ENCODE data around the gene CPXM2. TPM values are rescaled to one million over a fixed set of nuclear protein-coding genes. Genes with fewer than 3 reads are reported as not detected.
A peak's percentile ranks its signal among the peaks of the same experiment; 100 is the strongest.

CPXM2 gene
- polyA plus RNA-seq, 1 donor from 2014 or later: not detected

DNA sequence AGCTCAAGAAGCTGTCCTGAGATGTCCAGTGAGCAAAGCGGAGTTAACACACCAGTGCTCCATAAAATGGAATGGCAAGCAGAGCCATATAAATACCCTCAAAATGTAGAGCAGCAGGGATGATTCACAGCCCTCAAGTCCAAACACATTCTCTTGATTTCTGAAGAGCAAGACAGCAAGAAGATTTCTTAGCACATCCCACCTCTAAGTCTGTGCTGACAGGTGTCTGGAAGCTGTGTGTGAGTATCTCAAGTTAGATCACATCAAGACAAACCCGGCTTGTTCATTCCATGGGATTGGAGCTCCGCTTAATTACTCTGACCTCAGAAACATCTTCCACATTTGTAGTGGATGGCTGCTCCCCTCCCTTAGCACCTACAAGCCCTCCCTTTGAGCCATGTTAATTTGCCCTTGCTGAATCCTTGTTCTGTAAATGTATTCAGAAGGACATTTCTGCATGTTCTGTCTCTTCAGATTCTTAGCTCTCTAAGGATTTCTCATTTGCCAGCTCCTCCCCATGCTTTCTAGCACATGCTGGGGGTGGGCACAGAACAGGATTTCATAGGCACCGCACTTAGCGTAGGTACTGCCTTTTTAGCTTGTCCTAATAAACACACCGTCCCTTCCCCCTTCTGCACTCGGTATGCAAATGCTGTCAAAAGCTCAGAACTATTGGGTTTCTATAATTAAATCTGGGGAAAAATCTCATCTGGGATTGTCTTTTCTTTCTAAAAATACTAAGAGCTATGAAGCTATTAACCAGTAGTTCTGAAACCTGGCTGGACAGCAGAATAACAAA lies 112.7 kb downstream of the CPXM2 start:
- H3K4me3 Mint-ChIP-seq: no peak overlapping the region
- no peaks in the 10 kb centered on the region for H3K9me3 Mint-ChIP-seq
- no peaks in the 10 kb centered on the region for H3K4me1 Mint-ChIP-seq
- no peak overlapping the region for H3K27ac Mint-ChIP-seq
- peaks cover 17% of the 10 kb centered on the region for H3K27me3 Mint-ChIP-seq
- H3K36me3 Mint-ChIP-seq: no peaks in the 10 kb centered on the region

DNA sequence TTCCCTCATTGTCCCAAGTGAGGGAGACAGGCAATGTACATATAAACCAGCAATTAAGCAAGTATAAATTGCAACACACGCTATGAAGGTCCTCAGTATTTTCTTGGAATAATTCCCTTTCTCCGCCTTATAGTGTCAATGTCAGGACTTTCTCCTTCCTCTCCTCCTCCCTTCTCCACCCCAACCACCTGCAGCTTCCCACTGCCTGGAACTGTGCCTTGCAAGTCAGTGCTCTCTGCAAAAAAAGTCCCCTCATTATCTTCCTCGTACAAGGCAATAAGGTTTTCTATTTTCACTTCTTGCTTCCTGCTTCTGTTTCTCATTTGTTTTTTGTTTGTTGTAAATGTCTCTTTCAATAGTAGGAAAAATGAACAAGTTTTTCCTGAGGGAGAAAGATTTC lies 113.7 kb downstream of the CPXM2 start:
- Mint-ChIP-seq H3K36me3 (peaks cover under 1% of the 10 kb centered on the region), H3K27ac (no peak overlapping the region), H3K4me3 (no peak overlapping the region), H3K4me1 (no peaks in the 10 kb centered on the region), H3K9me3 (peaks cover 0 to 3% (median 2%) of the 10 kb centered on the region in 3 donors), H3K27me3 (peaks cover 16% of the 10 kb centered on the region)

- peaks cover 0 to 5% (median 2%) of the 10 kb centered on the region in 3 donors for H3K9me3 Mint-ChIP-seq
- H3K36me3 Mint-ChIP-seq: peaks cover 2% of the 10 kb centered on the region
- H3K27me3 Mint-ChIP-seq: peaks cover 15% of the 10 kb centered on the region
- no peak overlapping the region for H3K4me3 Mint-ChIP-seq
- H3K4me1 Mint-ChIP-seq: no peaks in the 10 kb centered on the region
- H3K27ac Mint-ChIP-seq: no peak overlapping the region
Observed at GRCh38 chr10:123774132-123774742, 117.4 kb downstream of the CPXM2 start.

DNA sequence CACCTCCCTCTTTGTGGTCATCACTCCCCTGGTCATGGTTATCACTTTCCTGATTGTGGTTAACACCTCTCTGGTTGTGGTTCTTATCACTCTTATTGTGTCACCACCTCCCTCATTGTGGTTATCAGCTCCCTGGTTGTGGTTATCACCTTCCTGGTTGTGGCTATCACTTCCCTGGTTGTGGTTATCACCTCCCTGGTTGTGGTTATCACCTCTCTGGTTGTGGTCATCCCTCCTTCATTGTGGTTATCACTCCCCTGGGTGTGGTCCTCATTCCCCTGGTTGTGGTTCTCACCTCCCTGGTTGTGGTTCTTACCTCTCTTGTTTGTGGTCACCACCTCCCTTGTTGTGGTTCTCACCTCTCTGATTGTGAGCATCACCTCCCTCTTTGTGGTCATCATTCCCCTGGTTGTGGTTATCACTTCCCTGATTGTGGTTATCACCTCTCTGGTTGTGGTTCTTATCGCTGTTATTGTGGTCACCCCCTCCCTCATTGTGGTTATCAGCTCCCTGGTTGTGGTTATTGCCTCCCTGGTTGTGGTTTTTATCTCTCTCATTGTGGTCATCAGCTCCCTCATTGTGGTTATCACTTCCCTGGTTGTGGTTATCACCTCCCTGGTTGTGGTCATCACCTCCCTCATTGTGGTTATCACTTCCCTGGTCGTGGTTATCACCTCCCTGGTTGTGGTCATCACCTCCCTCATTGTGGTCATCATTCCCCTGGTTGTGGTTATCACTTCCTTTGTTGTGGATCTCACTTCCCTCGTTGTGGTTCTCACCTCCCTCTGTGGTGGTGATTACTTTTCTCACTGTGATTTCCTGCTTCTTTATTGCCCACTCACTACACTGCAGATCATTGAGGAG lies 118.7 kb downstream of the CPXM2 start:
- H3K27ac Mint-ChIP-seq: peak overlapping the region in 2 of 3 donors; percentile 39 to 90
- H3K9me3 Mint-ChIP-seq: peaks cover 0 to 5% (median 2%) of the 10 kb centered on the region in 3 donors
- H3K4me3 Mint-ChIP-seq: peak overlapping the region in 1 of 4 donors; percentile 33
- H3K27me3 Mint-ChIP-seq: peaks cover 7% of the 10 kb centered on the region
- peaks cover 2% of the 10 kb centered on the region for H3K36me3 Mint-ChIP-seq
- H3K4me1 Mint-ChIP-seq: no peaks in the 10 kb centered on the region

GRCh38 chr10:123771877-123772644 lies 119.5 kb downstream of the CPXM2 start:
- Mint-ChIP-seq H3K27me3 (peaks cover under 1% of the 10 kb centered on the region), H3K27ac (no peak overlapping the region), H3K36me3 (peaks cover 2% of the 10 kb centered on the region), H3K4me1 (no peaks in the 10 kb centered on the region), H3K9me3 (peaks cover 0 to 5% (median 2%) of the 10 kb centered on the region in 3 donors), H3K4me3 (peak overlapping the region in 1 of 4 donors; percentile 33)

DNA sequence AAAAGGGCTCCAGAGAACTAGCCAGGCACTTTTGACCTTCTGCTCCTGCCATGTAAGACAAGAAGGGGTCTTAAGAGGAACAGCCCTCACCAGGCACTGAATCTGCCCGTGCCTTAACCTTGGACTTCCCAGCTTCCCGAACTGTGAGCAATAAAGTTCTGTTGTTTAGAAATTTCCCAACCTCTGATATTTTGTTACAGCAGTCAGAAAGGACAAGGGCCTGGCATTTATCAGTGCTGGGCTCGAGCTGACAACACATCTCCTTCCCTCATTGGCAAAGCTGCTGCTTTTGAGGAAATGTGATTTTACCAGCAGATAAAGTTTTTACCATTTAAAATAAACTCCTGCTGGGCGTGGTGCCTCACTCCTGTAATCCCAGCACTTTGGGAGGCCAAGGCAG lies 122.0 kb downstream of the CPXM2 start:
- peaks cover 2% of the 10 kb centered on the region for H3K36me3 Mint-ChIP-seq
- peaks cover 8% of the 10 kb centered on the region for H3K27me3 Mint-ChIP-seq
- no peaks in the 10 kb centered on the region for H3K4me1 Mint-ChIP-seq
- H3K4me3 Mint-ChIP-seq: no peak overlapping the region
- no peak overlapping the region for H3K27ac Mint-ChIP-seq
- H3K9me3 Mint-ChIP-seq: peaks cover 0 to 5% (median 2%) of the 10 kb centered on the region in 3 donors

GRCh38 chr10:123766761-123767160 lies 124.8 kb downstream of the CPXM2 start:
- Mint-ChIP-seq H3K27me3 (peaks cover 11% of the 10 kb centered on the region), H3K9me3 (peaks cover 0 to 1% (median 0%) of the 10 kb centered on the region in 3 donors), H3K4me1 (no peaks in the 10 kb centered on the region), H3K27ac (no peak overlapping the region), H3K36me3 (no peaks in the 10 kb centered on the region), H3K4me3 (no peak overlapping the region)

GRCh38 chr10:123766012-123766411 lies 125.6 kb downstream of the CPXM2 start:
- Mint-ChIP-seq H3K36me3 (no peaks in the 10 kb centered on the region), H3K4me3 (no peak overlapping the region), H3K27ac (no peak overlapping the region), H3K9me3 (peaks cover 0 to 1% (median 0%) of the 10 kb centered on the region in 3 donors), H3K4me1 (no peaks in the 10 kb centered on the region), H3K27me3 (peaks cover 13% of the 10 kb centered on the region)

DNA sequence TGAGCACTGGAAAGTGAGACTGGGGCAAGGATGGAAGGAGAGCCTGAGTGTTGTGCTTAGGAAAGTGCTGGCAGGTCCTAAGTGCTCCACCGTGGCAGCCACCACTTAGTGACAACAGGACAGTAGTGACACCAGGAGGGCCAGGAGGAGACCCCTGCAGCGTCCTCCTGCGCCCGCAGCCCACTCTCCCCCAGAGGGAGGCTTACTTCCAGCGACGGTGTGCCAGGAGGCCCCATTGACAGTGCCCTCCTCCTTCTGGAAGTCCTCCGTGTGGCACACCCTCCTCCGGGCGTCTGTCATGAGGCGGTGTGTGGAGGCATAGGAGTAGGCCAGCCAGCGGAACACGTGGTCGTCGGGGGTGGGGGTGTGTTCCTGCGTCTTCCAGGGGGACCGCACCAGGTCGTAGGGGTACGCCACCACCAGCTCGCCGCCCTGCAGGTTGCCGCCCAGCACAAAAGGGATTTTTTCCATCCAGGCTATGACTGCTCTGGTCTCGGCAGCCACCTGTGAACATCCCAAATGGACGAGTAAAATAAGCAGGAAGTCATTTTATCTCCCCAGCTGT lies 129.9 kb downstream of the CPXM2 start:
- H3K4me3 Mint-ChIP-seq: no peak overlapping the region
- H3K9me3 Mint-ChIP-seq: peaks cover 0 to 1% (median 0%) of the 10 kb centered on the region in 3 donors
- H3K4me1 Mint-ChIP-seq: no peaks in the 10 kb centered on the region
- H3K27me3 Mint-ChIP-seq: peaks cover 12% of the 10 kb centered on the region
- H3K36me3 Mint-ChIP-seq: no peaks in the 10 kb centered on the region
- no peak overlapping the region for H3K27ac Mint-ChIP-seq

GRCh38 chr10:123761038-123761428 lies 130.6 kb downstream of the CPXM2 start:
- H3K36me3 Mint-ChIP-seq: no peaks in the 10 kb centered on the region
- no peak overlapping the region for H3K4me3 Mint-ChIP-seq
- peaks cover 9% of the 10 kb centered on the region for H3K27me3 Mint-ChIP-seq
- H3K27ac Mint-ChIP-seq: no peak overlapping the region
- H3K9me3 Mint-ChIP-seq: peaks cover 0 to 1% (median 0%) of the 10 kb centered on the region in 3 donors
- no peaks in the 10 kb centered on the region for H3K4me1 Mint-ChIP-seq

- Mint-ChIP-seq H3K9me3 (peaks cover 0 to 1% (median 0%) of the 10 kb centered on the region in 3 donors), H3K4me3 (no peak overlapping the region), H3K4me1 (no peaks in the 10 kb centered on the region), H3K27ac (no peak overlapping the region), H3K27me3 (peaks cover 8% of the 10 kb centered on the region), H3K36me3 (no peaks in the 10 kb centered on the region)
Observed at GRCh38 chr10:123760356-123761037, 131.1 kb downstream of the CPXM2 start.

DNA sequence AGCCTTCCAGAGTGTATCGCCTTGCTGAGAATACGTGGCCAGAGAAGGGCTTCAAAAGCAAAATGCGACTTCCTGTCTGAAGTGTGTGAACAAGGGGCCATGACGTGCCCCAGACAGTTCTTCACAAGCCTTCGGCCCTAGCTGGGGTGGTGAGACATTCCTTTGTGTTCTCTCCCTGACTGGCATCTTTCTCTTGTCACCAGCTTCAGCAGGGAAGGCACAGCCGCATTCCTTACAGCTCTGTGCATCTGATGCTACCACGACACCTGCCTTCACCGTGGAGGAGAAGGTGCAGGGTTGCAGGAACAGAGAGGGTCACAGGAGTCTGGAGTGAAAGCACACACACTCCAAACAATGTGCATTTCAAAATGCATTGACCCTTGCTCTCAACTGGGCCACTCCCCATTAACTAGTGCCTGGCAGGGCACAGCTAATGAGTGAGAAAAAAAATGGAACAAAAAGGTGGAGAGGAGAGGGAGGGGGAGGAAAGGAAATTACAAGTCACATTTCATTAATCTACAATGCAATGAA lies 132.0 kb downstream of the CPXM2 start:
- Mint-ChIP-seq H3K9me3 (peaks cover 0 to 1% (median 0%) of the 10 kb centered on the region in 3 donors), H3K27me3 (peaks cover 10% of the 10 kb centered on the region), H3K4me1 (no peaks in the 10 kb centered on the region), H3K27ac (no peak overlapping the region), H3K36me3 (no peaks in the 10 kb centered on the region), H3K4me3 (no peak overlapping the region)

- H3K9me3 Mint-ChIP-seq: peaks cover 0 to 1% (median 0%) of the 10 kb centered on the region in 3 donors
- no peaks in the 10 kb centered on the region for H3K36me3 Mint-ChIP-seq
- H3K4me3 Mint-ChIP-seq: no peak overlapping the region
- peaks cover 11% of the 10 kb centered on the region for H3K27me3 Mint-ChIP-seq
- H3K4me1 Mint-ChIP-seq: no peaks in the 10 kb centered on the region
- H3K27ac Mint-ChIP-seq: no peak overlapping the region
Observed at GRCh38 chr10:123759041-123759440, 132.6 kb downstream of the CPXM2 start.
